Right kidney (tissue), 1 donor: ENCODE results near the gene TTLL8.
"Not testable (repeated sequence)": the region's sequence is repeated elsewhere in the genome, so short reads cannot be mapped to it uniquely, and the experiment has no call there.

Experiments
- DNase-seq: peaks from one replicate; pipeline ENCODE4 v3.0.0-alpha.2; 2016

The TTLL8 gene

DNA sequence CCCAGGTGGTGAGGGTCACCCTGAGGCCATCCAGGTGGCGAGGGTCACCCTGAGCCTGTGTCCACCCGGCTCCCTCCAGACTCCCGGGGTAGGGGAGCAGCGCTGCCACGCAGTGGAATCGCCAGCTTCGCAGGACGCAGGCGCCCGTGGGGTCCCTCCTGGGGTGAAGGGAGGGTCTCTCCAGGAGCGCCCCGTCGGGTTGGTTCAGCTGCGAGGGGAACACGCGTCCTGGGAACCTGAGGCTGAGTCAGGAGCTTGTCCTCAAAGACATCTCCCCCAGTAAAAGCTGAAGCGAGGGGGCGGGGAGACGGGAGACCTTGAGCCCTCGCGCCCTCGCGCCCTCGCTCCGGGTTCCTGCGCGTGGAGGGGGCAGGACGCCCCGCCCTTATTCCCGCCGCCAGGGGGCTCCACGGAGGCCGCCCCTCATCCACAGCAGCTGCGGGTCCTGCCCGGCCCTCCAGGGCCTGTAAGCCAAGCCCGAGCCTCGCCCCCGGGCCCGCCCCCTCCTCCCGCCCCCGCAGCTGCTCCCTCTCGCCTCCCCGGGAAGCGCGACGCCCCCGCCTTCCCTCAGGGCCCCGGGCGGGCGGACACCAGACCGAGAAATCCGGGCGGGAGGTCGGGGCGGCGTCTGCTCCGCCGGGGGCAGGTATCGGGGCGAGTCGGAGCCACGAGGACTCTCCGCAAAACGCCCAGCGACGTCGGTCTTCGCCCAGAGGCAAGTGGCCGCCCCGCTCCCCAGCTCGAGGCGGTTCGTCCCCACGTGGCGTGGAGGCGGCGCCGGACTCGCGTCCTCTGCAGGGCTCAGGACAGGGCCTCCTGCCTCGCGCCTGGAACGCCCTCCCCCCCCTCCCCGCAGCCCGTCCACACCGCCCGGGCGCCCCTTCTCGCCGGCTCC lies 74.7 kb downstream of the TTLL8 start:
- DNase-seq: no peak

DNA sequence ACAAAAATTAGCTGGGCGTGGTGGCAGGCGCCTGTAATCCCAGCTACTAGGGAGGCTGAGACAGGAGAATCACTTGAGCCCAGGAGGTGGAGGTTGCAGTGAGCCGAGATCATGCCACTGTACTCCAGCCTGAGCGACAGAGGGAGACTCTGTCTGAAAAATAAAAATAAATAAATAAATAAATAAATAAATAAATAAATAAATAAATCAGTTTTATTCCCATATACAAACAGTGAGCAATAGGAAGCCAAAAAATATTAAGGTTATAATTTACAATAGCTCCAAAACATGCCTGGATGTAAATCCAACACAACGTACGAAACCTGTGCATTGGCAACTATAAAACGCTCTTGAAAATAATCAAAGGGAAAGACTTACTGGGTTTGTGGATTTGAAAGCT lies 76.3 kb downstream of the TTLL8 start:
- not testable (repeated sequence) for DNase-seq

DNA sequence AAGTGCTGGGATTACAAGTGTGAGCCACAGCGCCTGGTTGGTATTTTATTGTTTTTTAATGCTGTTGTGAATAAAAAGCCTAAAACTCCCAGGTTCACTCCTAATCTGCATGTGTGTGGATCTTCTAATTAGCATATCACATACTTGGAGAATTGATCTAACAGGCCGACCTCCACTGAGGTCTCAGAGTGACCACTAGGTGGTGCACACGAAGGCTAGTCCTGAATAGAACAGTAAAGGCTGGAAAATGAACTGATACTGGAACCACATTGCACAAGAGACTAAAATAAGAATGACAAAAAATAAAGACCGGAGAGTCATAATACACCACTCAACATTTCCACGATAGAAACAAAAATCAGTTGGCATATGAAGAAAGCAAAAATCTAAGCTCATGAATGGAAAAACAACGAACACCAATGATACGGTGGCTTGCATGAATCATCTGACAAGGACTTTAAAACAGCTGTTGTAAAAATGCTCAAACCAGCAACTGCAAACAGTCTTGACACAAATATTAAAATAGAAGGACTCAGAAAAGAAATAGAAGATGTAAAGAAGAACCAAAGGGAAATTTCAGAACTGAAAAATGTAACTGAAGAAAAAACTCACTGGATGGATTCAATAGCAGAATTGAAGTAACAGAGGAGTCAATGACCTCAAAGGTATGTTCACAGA lies 78.4 kb downstream of the TTLL8 start:
- DNase-seq: no peak

DNA sequence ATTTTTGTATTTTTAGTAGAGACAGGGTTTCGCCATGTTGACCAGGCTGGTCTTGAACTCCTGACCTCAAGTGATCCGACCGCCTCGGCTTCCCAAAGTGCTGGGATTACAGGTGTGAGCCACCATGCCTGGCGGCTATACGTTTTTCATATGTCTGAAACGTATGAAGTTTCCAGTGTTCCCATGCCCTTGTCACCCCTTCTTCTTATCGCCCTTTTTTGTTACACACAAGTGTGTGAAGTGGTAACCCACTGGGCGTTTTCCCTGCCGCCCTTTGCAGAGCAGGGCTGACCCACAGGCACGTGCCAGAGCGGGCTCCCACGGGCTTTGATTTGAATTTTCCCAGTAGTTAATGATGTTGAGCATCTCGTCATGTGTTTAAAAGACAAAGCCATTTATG lies 80.5 kb downstream of the TTLL8 start:
- DNase-seq: no peak

DNA sequence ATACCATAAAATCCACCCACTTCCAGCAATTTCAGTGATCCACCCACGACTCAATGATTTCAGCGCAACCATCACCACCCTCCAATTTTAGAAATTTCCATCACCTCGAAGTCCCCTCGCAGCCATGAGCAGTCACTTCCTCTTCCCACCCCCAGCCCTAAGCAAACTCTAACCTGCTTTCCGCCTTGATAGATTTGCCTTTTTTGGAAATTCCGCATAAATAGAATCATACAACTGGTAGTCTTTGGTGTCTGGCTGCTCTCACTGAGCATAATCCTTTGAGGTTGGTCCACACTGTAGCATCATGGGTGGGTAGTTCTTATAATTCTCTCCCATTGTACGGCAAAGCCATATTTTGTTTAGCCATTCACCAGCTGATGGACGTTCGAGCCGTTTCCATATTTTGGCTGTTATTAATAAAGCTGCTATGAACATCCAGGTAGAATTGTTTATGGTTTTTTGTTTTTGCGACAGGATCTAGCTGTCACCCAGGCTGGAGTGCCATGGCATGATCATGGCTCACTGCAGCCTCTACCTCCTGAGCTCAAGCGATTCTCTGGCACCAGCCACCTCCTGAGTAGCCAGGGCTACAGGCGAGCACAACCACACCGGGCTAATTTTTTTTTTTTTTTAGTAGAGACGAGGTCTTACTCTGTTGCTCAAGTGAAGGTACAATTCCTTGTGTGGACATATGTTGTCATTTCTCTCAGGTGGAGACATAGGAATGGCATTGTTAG lies 81.5 kb downstream of the TTLL8 start:
- DNase-seq: no peak

DNA sequence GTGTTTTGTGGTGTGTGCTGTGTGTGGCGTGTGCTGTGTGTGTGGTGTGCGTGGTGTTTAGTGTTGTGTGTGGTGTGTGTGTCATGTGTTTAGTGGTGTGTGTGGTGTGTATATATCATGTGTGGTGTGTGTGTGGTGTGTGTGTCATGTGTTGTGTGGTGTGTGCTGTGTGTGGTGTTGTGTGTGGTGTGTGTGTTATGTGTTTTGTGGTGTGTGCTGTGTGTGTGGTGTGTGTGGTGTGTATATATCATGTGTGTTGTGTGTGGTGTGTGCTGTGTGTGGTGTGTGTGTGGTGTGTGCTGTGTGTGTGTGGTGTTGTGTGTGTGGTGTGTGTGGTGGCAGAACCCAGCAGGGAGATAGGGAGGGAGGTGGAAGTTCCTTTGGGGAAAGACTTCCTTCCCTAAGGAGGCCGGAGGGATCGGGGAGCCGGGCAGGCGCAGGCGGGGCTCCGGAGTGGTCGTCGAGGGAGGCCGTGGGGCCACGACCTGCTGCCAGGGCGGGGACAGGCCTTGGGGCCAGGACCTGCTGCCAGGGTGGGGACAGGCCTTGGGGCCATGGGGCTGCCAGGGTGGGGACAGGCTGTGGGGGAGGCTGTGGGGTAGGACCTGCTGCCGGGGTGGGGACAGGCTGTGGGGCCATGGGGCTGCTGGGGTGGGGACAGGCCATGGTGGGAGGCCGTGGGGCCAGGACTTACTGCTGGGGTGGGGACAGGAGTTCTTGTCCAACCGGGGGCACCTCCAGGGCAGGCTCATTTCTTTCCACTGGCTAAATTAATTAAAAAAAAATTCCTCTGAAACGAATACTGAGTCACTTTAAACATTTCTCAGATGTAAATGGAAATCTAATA lies 82.3 kb downstream of the TTLL8 start:
- no peak for DNase-seq

DNA sequence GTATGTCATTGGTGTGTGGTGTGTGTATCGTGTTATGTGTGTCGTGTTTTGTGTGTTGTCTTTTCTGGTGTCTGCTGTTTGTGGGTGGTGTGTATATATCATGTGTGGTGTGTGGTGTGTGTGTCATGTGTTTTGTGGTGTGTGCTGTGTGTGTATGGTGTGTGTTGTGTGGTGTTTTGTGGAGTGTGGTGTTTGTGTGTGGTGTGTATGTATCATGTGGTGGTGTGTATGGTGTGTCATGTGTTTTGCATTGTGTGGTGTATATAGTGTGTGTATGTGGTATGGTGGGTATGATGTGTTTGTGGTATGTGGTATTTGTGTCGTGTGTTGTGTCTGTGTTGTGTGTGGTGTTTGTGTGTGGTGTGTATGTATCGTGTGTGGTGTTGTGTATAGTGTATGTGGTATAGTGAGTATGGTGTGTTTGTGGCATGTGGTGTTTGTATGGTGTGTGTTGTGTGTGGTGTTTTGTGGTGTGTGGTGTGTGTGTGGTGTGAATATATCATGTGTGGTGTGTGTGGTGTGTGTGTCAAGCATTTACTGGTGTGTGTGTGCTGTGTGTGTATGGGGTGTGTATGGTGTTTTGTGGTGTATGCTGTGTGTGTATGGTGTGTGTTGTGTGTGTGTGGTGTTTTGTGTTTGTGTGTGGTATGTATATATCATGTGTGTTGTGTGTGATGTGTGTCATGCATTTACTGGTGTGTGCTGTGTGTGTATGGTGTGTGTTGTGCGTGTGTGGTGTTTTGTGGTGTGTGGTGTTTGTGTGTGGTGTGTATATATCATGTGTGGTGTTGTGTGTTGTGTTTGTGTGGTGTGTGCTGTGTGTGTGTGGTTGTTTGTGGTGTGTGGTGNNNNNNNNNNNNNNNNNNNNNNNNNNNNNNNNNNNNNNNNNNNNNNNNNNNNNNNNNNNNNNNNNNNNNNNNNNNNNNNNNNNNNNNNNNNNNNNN lies 84.8 kb downstream of the TTLL8 start:
- DNase-seq: no peak

DNA sequence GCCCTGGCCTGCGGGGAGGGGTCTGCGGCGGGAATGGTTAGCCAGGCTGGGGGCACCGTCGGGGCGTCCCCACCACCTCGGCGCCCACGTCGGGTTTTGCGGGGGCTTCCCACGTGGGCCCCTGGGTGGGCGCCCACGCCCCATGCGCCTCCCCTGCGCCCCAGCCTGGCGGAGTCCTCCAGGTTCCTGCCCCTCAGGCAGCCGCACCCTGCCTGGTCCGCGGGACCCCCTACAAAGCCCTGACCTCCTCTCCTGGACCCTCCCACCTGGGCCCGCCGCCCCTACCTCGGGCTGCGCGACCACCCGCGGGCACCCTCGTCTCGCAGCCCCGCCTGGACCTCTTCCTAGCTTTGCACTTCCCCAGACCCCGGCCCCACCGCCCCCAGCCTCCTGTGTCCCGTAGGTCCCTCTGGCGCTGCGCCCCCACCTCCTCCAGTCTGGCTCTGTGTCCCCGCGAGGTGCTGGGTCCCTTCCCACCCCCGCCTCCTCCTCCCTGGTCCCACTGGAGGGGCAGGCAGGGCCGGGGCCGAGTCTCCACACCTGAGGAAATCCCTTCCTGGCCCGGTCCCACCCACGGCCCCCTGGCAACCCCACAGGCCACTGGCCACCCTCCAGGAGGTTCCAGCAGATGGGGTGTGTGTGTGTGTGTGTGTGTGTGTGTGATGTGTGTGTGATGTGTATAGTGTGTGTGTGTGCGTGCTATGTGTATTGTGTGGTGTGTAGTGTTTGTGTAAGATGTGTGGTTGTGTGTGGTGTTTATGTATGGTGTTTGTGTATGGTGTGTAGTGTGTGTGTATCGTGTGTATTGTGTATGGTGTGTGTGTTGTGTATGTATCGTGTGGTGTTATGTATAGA lies 85.7 kb downstream of the TTLL8 start:
- no peak for DNase-seq

DNA sequence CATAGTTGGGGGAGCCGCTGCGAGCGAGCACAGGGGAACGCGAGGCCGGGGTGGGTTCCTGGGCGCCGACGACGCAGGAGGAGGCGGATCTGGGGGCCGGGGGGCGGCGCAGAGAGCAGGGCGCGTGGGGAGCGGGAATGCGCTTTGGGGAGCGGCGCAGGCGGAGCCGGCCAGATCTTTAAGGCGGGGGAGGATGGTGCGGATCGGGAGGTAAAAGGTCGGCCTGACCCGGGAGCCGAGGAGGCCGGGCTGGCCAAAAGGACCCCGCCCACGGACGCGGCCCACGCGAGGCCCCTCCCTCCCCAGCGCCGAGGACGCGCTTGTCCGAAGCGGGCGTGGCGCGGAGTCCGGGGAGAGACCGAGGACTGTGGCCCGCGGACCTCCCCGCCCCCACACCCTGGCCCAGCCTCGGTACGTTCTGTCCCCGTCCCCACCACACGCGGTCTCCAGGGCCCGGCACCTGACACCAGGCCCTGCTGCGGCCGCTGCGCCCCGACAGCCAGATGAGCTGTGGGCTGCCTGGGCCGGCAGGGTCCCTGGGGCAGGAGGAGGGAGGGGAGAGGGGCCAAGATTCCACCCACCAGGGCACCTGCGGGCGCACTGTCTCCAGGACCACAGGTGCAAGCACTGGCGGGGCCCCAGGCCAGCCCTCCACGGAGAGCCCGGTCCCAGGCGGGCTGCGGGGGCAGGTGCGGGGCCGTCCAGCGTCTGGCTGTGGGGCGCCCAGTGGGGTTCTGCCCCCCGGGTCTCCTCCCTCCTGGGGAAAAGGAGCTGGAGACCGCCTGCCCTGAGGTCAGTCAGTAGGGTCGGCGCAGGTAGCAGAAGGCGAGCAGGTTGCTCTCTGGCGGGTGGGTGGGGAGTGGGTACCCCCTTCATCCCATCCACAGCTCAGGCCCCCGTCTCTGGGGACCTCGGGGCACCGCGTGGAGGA lies 86.6 kb downstream of the TTLL8 start:
- DNase-seq: peak; percentile 55

DNA sequence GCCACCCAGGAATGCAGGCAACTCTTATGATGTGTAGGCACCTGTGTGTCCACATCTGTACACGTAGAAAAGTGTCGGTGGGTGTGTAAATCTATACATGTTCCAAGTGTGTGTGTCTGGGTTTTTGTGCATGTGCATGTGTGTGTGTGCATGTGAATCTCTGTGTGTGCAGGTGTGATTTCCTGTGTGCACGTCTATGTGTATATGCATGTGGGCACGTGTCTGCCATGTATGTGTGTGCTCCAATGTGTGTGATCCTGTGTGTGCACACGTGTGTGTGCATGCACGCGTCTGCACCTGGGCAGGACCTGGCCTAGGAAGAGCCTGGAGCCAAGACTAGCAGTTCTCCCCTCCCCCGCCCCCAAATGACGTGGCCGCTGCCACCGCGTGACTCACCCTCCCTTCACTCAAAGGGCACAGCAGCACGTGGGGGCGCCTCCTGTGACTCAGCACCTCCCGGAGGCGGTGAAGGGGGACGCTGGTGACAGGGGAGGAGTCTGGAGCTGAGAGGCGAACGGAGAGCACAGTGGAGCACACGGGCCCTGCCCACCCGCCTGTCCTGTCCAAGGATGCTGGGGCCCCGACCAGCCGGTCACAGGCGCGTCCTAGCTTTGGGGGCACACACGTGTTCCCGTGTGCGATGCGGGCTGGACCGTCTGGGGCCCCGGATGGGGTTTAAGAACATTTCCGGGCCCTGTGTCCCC lies 87.4 kb downstream of the TTLL8 start:
- DNase-seq: peak; percentile 66

DNA sequence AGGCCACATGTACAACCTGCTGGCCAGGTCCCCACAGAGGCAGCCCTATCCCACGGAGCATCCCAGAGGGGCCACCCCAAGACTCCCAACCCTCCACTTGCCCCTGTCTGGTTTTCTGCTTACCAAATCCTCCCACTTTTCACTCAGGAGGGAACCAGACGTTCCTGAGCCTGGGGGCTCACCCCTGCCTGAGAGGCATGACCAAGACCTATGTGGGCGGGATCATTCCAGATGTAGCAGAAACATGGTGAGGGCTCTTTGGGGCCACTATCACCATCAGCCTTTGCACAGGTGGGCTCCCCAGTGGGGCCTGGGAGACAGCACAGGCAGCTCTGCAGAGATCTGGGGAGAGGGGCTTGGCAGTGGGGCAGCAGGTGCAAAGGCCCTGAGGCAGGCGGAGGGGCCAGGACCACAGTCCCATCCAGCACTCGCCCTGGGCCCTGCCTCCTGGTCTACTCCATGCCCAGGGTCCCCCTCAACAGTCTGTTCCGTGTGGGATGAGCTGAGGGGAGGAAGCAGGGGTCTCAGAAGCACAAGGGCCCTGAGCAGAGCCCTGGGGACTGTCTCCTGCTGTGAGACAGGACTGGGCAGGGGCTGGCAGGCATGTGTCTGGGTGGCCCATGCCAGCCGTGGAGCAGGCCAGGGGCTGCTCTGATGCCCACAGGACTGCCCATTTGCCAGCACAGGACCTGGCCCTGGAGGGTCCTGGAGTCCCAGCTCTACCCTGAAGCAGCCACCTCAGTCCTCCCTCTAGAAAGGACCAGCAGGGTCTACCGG lies 88.2 kb downstream of the TTLL8 start:
- no peak for DNase-seq

DNA sequence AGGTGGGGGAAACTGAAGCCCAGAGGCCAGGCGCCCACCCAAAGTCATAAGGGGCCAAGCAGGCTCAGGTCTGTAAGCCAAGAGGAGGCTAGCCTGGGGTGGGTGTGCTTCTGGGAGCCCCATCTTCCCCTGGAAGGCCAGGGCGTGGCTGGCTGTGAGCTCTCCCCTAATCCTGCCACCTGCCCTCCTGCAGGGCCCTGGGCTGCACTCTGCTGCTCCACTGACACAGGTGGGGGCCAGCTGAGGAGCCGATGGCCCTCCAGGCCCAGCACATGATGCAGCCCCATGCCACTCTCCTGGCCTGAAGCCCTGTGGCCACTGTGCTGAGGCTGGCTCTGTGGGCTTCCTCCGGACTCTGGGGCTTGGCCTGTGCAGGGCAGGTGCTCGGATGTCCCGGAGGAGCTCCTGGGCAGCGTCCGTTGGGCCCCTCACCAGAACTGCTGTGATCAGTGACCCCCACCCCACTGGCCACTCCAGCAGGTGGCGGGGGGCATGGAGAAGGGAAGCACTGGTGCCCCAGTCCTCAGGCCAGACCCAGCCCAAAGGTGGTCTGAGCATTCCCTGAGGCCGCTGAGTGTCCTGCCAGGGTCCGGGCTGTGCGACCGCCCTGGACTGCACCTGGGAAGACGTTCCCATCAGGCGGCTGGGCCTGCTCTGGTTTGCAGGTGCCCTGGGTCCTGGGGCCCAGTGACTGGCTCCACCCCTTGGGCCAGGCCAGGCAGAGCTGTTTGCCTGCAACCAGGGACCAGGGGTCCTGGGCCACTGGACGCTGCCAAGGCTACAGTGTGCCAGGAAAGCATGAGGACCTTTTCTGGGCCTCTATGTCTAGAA lies 89.1 kb downstream of the TTLL8 start:
- DNase-seq: no peak
